Skeletal muscle satellite cell (primary cell): ENCODE measurements around the gene DNAH17.

ENCODE experiments used
- H3K27me3 ChIP-seq: 2 replicates; pipeline ENCODE4 v1.7.0; 2013; ENCODE audit warnings: low read length; ENCODE audit not compliant: control insufficient read depth, insufficient read depth
- H3K36me3 ChIP-seq: 2 replicates; pipeline ENCODE4 v1.7.0; 2013; ENCODE audit warnings: mild to moderate bottlenecking, control low read depth, low read length; ENCODE audit not compliant: insufficient read depth
- H3K4me1 ChIP-seq: 2 replicates; pipeline ENCODE4 v1.7.0; 2013; ENCODE audit warnings: low read length; ENCODE audit not compliant: control insufficient read depth, insufficient read depth
- H3K4me2 ChIP-seq: 2 replicates; pipeline ENCODE4 v1.7.0; 2013; ENCODE audit warnings: mild to moderate bottlenecking, low read length
- H3K4me3 ChIP-seq: 2 replicates; pipeline ENCODE4 v1.7.0; 2013; ENCODE audit warnings: low read length
- H3K9ac ChIP-seq: 2 replicates; pipeline ENCODE4 v1.7.0; 2013; ENCODE audit warnings: mild to moderate bottlenecking, low read depth, low read length, moderate library complexity
- H3K9me3 ChIP-seq: replicated peaks from 2 replicates; pipeline ENCODE4 v1.7.0; 2013; ENCODE audit warnings: mild to moderate bottlenecking, control low read depth, low read length

Gene DNAH17

DNA sequence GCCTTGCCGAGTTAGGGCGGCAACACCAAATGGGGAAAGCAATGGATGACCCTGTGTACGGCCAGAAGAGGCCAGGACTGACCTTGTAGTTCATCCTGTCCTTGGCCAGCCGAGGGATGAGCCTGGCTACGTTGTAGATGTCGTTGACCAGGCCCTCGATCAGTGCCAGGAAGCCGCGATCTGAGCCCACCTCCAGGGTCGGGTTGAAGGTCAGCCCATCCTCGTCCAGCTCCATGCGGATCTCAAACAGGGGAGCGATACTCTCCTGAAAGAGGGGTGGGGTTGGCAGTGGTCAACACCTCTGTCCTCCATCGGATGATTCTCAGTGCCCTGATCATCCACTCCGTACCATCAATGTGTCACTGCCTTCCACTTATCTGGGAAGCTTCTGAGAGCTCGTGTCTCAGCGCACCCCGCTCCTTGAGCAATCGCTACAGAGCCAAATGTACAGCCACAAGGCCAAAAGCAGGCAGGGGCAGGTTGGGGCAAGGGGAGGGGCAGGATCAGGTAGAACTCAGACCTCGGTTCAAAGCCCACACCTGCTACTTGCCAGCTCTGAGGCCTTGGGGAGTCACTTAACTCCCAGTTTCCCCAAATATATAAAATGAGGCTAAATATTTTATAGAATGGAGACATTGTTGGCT lies 39.9 kb downstream of the DNAH17 start:
- H3K9ac ChIP-seq: no peak overlapping the region
- H3K4me3 ChIP-seq: no peak overlapping the region

DNA sequence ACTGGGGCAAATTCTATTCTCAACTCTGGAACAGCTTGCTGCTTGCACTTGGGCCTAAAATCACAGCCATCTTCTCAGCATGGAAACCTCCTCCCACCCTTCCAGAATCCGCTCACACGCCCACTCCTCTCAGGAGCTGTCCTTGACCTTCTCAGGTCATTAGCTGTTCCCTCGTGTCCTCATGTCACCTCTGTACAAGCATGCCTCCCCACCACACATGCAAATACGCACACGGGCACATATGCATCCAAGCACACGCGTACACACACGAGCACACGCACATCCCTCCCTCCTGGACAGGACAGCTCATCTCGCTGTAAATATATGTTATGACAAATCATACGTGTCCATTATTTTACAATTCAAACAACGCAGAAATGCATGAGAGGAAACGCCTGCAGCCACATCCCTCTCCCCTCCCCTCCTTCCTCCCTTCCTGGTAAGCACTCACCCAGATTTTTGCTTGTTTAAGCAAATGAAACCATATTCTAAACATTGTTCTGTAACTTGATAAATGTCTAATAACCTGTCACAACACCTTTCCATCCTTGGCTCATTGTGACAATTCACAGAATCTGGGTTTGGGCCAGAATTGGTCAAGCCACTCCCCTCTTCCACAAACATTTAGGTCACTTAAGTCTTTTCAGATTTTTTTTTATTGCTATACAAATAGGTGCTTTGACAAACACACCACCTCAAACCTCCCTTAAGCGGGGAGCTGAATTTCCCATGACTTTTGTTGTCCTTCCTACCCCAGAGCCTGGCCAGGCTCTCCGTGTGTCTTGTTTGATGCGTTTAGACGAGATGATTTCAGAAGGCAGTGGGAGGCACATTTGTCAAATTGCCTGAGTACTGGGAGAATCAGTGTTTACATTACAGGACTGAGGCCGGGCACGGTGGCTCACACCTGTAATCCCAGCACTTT lies 41.7 kb downstream of the DNAH17 start:
- H3K4me2 ChIP-seq: no peak overlapping the region
- H3K27me3 ChIP-seq: peaks cover 9% of the 10 kb centered on the region
- H3K9ac ChIP-seq: no peak overlapping the region
- H3K9me3 ChIP-seq: no peaks in the 10 kb centered on the region
- H3K4me1 ChIP-seq: peaks cover 2% of the 10 kb centered on the region
- H3K4me3 ChIP-seq: no peak overlapping the region
- H3K36me3 ChIP-seq: no peaks in the 10 kb centered on the region

More for the DNA sequence above, 39.9 kb downstream of the DNAH17 start:
- no peak overlapping the region for H3K4me2 ChIP-seq
- no peaks in the 10 kb centered on the region for H3K36me3 ChIP-seq
- H3K9me3 ChIP-seq: no peaks in the 10 kb centered on the region
- H3K4me1 ChIP-seq: peaks cover 8% of the 10 kb centered on the region
- H3K27me3 ChIP-seq: peaks cover 9% of the 10 kb centered on the region

DNA sequence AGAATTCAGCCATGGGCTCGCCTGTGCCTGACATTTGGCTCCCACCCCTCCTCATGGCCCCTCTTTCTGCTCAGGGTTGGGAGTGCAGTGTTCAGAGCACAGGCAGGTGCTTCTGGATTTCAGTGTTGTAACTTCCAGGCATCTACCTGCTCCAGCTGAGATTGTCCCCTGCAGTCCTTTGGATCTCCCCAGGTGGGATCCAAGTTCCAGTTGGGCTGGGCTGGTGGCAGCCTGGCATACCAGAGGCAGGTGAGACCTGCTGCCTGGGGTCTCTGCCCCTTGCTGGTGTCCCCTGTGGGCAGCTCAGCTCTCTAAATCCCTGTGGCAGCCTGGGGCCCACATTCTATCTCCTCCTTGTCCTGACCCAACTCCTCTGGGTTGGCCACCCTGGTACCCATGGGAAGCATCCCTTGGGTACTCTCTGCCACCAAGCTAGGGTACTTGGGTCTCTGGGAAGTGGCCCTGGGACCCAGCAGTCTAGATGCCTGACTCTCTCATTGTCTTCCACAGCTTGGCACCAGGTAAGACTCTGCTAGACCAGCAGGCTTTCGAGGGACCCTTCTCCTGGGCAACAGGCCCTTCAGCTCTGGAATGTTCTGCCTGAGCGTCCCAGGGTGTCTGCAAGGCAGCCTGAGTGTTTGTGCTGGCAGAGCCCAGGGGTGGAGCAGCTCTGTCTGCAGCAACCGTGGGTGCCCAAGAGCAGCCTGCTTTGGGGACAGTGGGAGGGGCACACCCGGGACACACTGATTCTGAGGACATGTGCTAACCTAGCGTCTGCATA lies 42.5 kb downstream of the DNAH17 start:
- Histone ChIP-seq H3K9me3 (no peaks in the 10 kb centered on the region), H3K4me2 (no peak overlapping the region), H3K4me3 (no peak overlapping the region), H3K27me3 (peaks cover 14% of the 10 kb centered on the region), H3K9ac (no peak overlapping the region), H3K4me1 (peaks cover 2% of the 10 kb centered on the region), H3K36me3 (no peaks in the 10 kb centered on the region)

GRCh38 chr17:78532922-78533640 lies 44.1 kb downstream of the DNAH17 start:
- peaks cover 12% of the 10 kb centered on the region for H3K27me3 ChIP-seq
- H3K9ac ChIP-seq: no peak overlapping the region
- H3K4me2 ChIP-seq: no peak overlapping the region
- H3K4me1 ChIP-seq: peaks cover 2% of the 10 kb centered on the region
- H3K4me3 ChIP-seq: no peak overlapping the region
- no peaks in the 10 kb centered on the region for H3K36me3 ChIP-seq
- H3K9me3 ChIP-seq: no peaks in the 10 kb centered on the region

DNA sequence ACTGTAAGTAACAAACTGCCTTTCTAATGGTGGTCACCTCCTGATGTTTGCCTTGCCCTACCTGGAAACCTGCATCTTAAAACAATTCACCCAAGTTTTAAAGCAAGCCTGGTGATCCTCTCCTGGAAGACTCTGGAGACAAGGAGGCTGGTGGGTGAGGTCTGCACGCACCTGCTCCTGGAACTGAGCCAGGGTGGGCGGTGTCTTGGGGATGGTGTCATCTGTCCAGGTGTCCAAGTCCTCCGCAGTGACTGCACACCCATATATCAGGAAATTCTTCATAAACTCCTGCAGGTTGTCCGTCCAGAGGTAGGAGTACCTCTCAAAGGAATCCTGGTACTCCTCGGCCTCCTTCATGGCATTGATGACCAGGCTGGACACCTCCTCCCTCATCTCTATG lies 44.9 kb downstream of the DNAH17 start:
- H3K9ac ChIP-seq: no peak overlapping the region
- peaks cover 2% of the 10 kb centered on the region for H3K4me1 ChIP-seq
- H3K36me3 ChIP-seq: no peaks in the 10 kb centered on the region
- no peaks in the 10 kb centered on the region for H3K9me3 ChIP-seq
- H3K27me3 ChIP-seq: peaks cover 12% of the 10 kb centered on the region
- no peak overlapping the region for H3K4me3 ChIP-seq
- H3K4me2 ChIP-seq: no peak overlapping the region

GRCh38 chr17:78530675-78531074 lies 46.5 kb downstream of the DNAH17 start:
- Histone ChIP-seq H3K4me3 (no peak overlapping the region), H3K9ac (no peak overlapping the region), H3K9me3 (no peaks in the 10 kb centered on the region), H3K27me3 (peaks cover 12% of the 10 kb centered on the region), H3K36me3 (no peaks in the 10 kb centered on the region), H3K4me1 (peaks cover 2% of the 10 kb centered on the region), H3K4me2 (no peak overlapping the region)

DNA sequence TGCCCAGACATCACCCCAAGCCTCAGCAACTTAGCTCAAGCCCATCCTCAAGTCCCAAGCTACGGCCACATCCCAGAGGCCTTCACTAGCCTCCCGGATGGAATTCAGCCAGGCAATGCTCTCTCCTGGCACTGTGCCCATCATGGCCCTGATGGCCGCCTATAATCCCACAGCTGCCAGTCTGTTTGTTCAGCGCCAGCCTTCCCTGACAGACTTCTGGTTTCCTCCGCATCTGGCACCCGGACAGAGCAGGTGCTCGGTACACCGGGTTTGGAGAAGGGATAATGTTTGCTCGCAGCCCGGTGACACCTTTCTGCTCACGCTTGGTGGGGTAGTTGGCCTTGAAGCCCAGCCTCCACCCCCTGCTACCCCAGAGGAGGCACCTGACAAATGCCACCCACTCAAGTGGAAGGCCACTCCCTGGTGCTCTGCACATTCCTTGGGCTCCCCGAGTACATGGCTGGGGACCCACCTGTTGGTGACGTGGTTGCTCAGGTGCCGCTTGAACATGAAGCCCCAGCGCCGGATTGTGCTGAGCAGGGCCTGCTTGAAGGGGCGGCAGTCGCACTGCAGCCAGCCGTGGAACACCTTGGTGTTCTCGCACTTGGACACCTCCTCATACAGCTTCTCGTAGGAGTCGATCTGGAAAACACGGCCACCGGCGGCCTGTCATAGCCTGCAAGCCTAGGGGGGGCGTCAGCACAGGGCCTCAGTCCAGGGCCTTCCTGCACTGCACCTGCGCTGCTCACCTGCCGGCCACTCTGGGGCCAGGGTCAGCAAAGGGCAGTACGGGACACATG lies 47.1 kb downstream of the DNAH17 start:
- no peak overlapping the region for H3K4me2 ChIP-seq
- no peaks in the 10 kb centered on the region for H3K9me3 ChIP-seq
- H3K4me1 ChIP-seq: peaks cover 2% of the 10 kb centered on the region
- H3K36me3 ChIP-seq: no peaks in the 10 kb centered on the region
- peaks cover 7% of the 10 kb centered on the region for H3K27me3 ChIP-seq
- no peak overlapping the region for H3K4me3 ChIP-seq
- no peak overlapping the region for H3K9ac ChIP-seq

- H3K27me3 ChIP-seq: peaks cover 5% of the 10 kb centered on the region
- H3K36me3 ChIP-seq: no peaks in the 10 kb centered on the region
- no peak overlapping the region for H3K4me3 ChIP-seq
- no peak overlapping the region for H3K4me2 ChIP-seq
- peaks cover 2% of the 10 kb centered on the region for H3K4me1 ChIP-seq
- no peak overlapping the region for H3K9ac ChIP-seq
- no peaks in the 10 kb centered on the region for H3K9me3 ChIP-seq
Observed at GRCh38 chr17:78529251-78529650, 47.9 kb downstream of the DNAH17 start.

- H3K36me3 ChIP-seq: no peaks in the 10 kb centered on the region
- H3K4me1 ChIP-seq: peaks cover 2% of the 10 kb centered on the region
- H3K4me3 ChIP-seq: no peak overlapping the region
- H3K9me3 ChIP-seq: no peaks in the 10 kb centered on the region
- H3K9ac ChIP-seq: no peak overlapping the region
- H3K4me2 ChIP-seq: no peak overlapping the region
- peaks cover 5% of the 10 kb centered on the region for H3K27me3 ChIP-seq
Observed at GRCh38 chr17:78528541-78528940, 48.7 kb downstream of the DNAH17 start.

DNA sequence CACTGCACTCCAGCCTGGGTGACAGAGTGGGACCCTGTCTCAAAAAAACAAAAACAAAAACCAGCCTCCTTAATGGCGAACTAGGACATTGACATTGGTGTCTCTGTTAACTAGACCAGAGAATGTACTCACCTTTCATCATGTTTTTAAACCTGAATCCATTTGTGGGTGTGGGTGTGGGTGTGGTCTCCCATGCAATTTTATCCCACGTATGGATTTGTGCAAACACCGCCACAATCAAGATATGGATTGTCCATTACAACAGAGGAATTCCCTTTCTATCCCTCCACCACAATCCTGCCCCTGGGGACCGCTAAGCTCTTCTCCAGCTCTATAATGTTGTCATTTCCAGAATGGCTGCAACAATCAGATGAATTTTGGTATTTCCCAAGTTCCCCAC lies 49.9 kb downstream of the DNAH17 start:
- Histone ChIP-seq H3K36me3 (no peaks in the 10 kb centered on the region), H3K4me2 (no peak overlapping the region), H3K9ac (no peak overlapping the region), H3K27me3 (peaks cover 5% of the 10 kb centered on the region), H3K4me3 (no peak overlapping the region), H3K4me1 (no peaks in the 10 kb centered on the region), H3K9me3 (no peaks in the 10 kb centered on the region)
